ENCODE results near the gene WNK2.

The WNK2 gene

DNA sequence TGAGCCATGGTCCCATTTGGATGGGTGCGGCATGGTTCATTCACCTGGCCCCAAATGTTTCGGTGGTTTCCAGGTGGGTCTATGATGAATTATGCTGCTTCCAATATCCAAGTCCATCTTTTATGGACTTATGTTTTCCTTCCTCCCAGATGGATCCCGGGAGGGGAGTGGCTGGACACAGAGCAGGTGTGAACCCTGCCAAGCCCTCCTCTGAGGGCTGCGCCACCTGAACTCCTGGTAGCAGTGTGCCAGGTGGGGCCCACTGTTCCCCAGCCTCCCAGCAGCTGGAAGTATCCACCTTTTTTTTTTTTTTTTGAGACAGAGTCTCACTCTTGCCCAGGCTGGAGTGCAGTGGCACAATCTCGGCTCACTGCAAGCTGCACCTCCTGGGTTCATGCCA is 42.9 kb downstream of the WNK2 start:
- TF ChIP-seq EZH2 (IDR thresholded peaks at IDR 0.05) = no peak
- TF ChIP-seq POLR2AphosphoS5 (IDR thresholded peaks at IDR 0.05; ENCODE audit: borderline replicate concordance, low read depth, low read length) = no peak
- no peak for TF ChIP-seq FOXP2 (optimal IDR thresholded peaks at IDR 0.05; ENCODE audit: control extremely low read depth, extremely low read length, insufficient read depth)
- H3K9ac ChIP-seq (ENCODE audit: insufficient read length) = no peak overlapping the region
- H3K36me3 ChIP-seq (ENCODE audit: insufficient read depth, low read length) = no peaks in the 10 kb centered on the region
- H3K9me3 ChIP-seq (ENCODE audit: low read depth, low read length) = no peaks in the 10 kb centered on the region
- H3K4me3 ChIP-seq = no peak overlapping the region
- no peak overlapping the region for H3K27ac ChIP-seq
- DNase-seq (ENCODE audit: low read depth, low spot score) = no peak

- H3K9ac ChIP-seq (ENCODE audit: insufficient read length) = no peak overlapping the region
- no peaks in the 10 kb centered on the region for H3K36me3 ChIP-seq (ENCODE audit: insufficient read depth, low read length)
- H3K4me3 ChIP-seq = no peak overlapping the region
- no peaks in the 10 kb centered on the region for H3K9me3 ChIP-seq (ENCODE audit: low read depth, low read length)
- H3K27ac ChIP-seq = no peak overlapping the region
- TF ChIP-seq FOXP2 (optimal IDR thresholded peaks at IDR 0.05; ENCODE audit: control extremely low read depth, extremely low read length, insufficient read depth) (no peak), POLR2AphosphoS5 (IDR thresholded peaks at IDR 0.05; ENCODE audit: borderline replicate concordance, low read depth, low read length) (no peak), EZH2 (IDR thresholded peaks at IDR 0.05) (no peak)
- no peak for DNase-seq (ENCODE audit: low read depth, low spot score)
These were observed 44.1 kb downstream of the WNK2 start for GRCh38 chr9:93228030-93228429.

DNA sequence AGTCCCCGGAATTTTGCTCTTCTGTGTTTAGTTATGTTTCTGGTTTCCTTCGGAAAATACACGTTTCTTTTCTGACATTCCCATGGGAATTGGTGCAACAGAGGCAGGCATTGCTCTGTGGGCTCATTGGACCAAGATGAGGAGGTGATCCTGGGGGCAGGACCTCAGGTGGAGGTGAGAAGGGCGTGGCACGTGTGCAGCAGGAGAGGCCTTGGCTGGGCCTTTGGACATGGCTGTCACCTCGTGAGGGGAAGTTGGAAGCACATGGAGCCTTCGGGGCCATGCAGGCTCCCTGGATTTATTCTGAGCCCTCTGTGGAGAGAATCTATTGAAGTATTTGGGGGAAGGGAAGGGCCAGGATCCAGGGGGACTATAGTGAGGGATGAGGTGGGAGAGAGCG is 44.5 kb downstream of the WNK2 start:
- Histone ChIP-seq H3K36me3 (ENCODE audit: insufficient read depth, low read length) (no peaks in the 10 kb centered on the region), H3K27ac (no peak overlapping the region), H3K9me3 (ENCODE audit: low read depth, low read length) (no peaks in the 10 kb centered on the region), H3K9ac (ENCODE audit: insufficient read length) (no peak overlapping the region), H3K4me3 (no peak overlapping the region)
- DNase-seq (ENCODE audit: low read depth, low spot score) = no peak
- TF ChIP-seq FOXP2 (optimal IDR thresholded peaks at IDR 0.05; ENCODE audit: control extremely low read depth, extremely low read length, insufficient read depth) = no peak
- TF ChIP-seq EZH2 (IDR thresholded peaks at IDR 0.05) = no peak
- TF ChIP-seq POLR2AphosphoS5 (IDR thresholded peaks at IDR 0.05; ENCODE audit: borderline replicate concordance, low read depth, low read length) = no peak

GRCh38 chr9:93229636-93230035 is 45.7 kb downstream of the WNK2 start:
- Histone ChIP-seq H3K36me3 (ENCODE audit: insufficient read depth, low read length) (no peaks in the 10 kb centered on the region), H3K9ac (ENCODE audit: insufficient read length) (no peak overlapping the region), H3K9me3 (ENCODE audit: low read depth, low read length) (no peaks in the 10 kb centered on the region), H3K27ac (no peak overlapping the region), H3K4me3 (no peak overlapping the region)
- no peak for TF ChIP-seq FOXP2 (optimal IDR thresholded peaks at IDR 0.05; ENCODE audit: control extremely low read depth, extremely low read length, insufficient read depth)
- TF ChIP-seq POLR2AphosphoS5 (IDR thresholded peaks at IDR 0.05; ENCODE audit: borderline replicate concordance, low read depth, low read length) = no peak
- TF ChIP-seq EZH2 (IDR thresholded peaks at IDR 0.05) = no peak
- DNase-seq (ENCODE audit: low read depth, low spot score) = no peak

GRCh38 chr9:93230185-93230584 is 46.2 kb downstream of the WNK2 start:
- Histone ChIP-seq H3K4me3 (no peak overlapping the region), H3K36me3 (ENCODE audit: insufficient read depth, low read length) (no peaks in the 10 kb centered on the region), H3K9me3 (ENCODE audit: low read depth, low read length) (no peaks in the 10 kb centered on the region), H3K27ac (no peak overlapping the region), H3K9ac (ENCODE audit: insufficient read length) (no peak overlapping the region)
- no peak for TF ChIP-seq FOXP2 (optimal IDR thresholded peaks at IDR 0.05; ENCODE audit: control extremely low read depth, extremely low read length, insufficient read depth)
- no peak for TF ChIP-seq POLR2AphosphoS5 (IDR thresholded peaks at IDR 0.05; ENCODE audit: borderline replicate concordance, low read depth, low read length)
- no peak for TF ChIP-seq EZH2 (IDR thresholded peaks at IDR 0.05)
- DNase-seq (ENCODE audit: low read depth, low spot score) = no peak

DNA sequence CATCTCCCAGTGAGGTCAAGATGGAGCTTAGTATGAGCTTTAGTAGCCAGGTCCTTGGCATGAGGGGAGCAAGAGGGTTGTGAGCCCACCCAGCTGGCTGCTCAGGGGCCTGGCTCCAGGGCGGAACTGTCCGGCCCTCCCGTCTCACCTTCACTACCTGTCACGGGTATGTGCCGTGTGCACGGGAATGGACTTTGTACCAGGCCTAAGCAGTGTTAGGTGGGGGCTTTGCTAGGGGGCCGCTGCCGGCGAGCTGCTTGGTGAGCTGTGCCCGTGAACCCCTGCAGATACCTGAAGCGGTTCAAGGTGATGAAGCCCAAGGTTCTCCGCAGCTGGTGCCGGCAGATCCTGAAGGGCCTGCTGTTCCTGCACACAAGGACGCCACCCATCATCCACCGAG is 46.7 kb downstream of the WNK2 start:
- DNase-seq (ENCODE audit: low read depth, low spot score) = no peak
- Histone ChIP-seq H3K9me3 (ENCODE audit: low read depth, low read length) (no peaks in the 10 kb centered on the region), H3K9ac (ENCODE audit: insufficient read length) (no peak overlapping the region), H3K36me3 (ENCODE audit: insufficient read depth, low read length) (no peaks in the 10 kb centered on the region), H3K4me3 (no peak overlapping the region), H3K27ac (no peak overlapping the region)
- TF ChIP-seq EZH2 (IDR thresholded peaks at IDR 0.05) = no peak
- TF ChIP-seq POLR2AphosphoS5 (IDR thresholded peaks at IDR 0.05; ENCODE audit: borderline replicate concordance, low read depth, low read length) = no peak
- no peak for TF ChIP-seq FOXP2 (optimal IDR thresholded peaks at IDR 0.05; ENCODE audit: control extremely low read depth, extremely low read length, insufficient read depth)

DNA sequence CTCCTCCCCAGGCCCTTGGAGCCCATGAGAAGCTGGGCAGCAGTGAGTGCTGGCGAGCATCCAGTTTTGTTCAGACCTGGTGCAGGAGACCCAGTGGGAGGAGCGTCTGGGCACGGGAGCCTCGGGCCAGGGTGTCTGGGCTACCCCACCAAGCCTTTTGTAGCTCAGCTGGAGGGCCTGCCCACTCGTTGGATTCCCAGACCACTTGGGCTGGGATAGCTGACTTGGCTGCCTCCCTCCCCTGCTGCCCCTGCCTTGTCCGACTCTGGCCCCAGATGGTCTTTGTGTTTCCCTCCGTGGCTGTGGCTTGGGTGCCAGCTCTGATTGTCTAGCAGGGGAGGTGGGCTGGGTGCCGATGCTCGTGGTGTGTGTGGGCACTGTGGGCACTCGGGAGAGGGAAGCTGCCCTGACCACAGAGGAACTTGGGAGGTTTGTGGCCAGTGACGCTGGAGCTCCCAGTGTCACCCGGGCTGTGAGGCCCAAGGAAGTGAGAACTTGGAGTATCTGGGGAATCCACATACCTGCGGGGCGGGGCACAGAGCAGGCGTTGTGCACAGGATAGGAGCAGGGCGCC is 47.3 kb downstream of the WNK2 start:
- Histone ChIP-seq H3K9me3 (ENCODE audit: low read depth, low read length) (no peaks in the 10 kb centered on the region), H3K9ac (ENCODE audit: insufficient read length) (no peak overlapping the region), H3K36me3 (ENCODE audit: insufficient read depth, low read length) (no peaks in the 10 kb centered on the region), H3K4me3 (no peak overlapping the region), H3K27ac (no peak overlapping the region)
- no peak for DNase-seq (ENCODE audit: low read depth, low spot score)
- TF ChIP-seq EZH2 (IDR thresholded peaks at IDR 0.05) (no peak), POLR2AphosphoS5 (IDR thresholded peaks at IDR 0.05; ENCODE audit: borderline replicate concordance, low read depth, low read length) (no peak), FOXP2 (optimal IDR thresholded peaks at IDR 0.05; ENCODE audit: control extremely low read depth, extremely low read length, insufficient read depth) (no peak)

DNA sequence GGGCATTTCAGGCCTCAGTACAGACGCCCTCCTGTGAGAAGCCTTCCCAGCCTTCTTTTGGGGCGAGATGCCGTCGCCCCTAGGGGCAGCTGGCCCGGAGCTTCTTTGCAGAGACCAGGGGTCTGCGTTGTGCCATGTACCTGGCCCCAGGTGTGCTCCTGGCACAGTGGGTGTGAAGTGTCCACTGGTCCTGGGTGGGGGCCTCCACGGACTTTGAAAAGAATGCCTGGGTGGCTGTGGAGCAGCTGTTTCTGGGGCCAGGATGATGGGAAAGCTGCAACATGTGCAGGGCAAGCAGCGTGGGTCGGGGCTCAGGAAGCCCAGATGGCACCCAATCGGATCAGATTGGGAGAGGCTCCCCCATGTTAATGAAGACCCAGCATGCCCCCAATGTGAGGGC is 47.8 kb downstream of the WNK2 start:
- no peak for DNase-seq (ENCODE audit: low read depth, low spot score)
- no peak for TF ChIP-seq EZH2 (IDR thresholded peaks at IDR 0.05)
- TF ChIP-seq FOXP2 (optimal IDR thresholded peaks at IDR 0.05; ENCODE audit: control extremely low read depth, extremely low read length, insufficient read depth) = no peak
- no peak for TF ChIP-seq POLR2AphosphoS5 (IDR thresholded peaks at IDR 0.05; ENCODE audit: borderline replicate concordance, low read depth, low read length)
- Histone ChIP-seq H3K9ac (ENCODE audit: insufficient read length) (no peak overlapping the region), H3K4me3 (no peak overlapping the region), H3K27ac (no peak overlapping the region), H3K36me3 (ENCODE audit: insufficient read depth, low read length) (no peaks in the 10 kb centered on the region), H3K9me3 (ENCODE audit: low read depth, low read length) (no peaks in the 10 kb centered on the region)

- Histone ChIP-seq H3K36me3 (ENCODE audit: insufficient read depth, low read length) (no peaks in the 10 kb centered on the region), H3K9ac (ENCODE audit: insufficient read length) (no peak overlapping the region), H3K9me3 (ENCODE audit: low read depth, low read length) (no peaks in the 10 kb centered on the region), H3K27ac (peak overlapping the region; percentile 80; the same call in 1 of the 2 replicates), H3K4me3 (no peak overlapping the region)
- DNase-seq (ENCODE audit: low read depth, low spot score) = no peak
- TF ChIP-seq FOXP2 (optimal IDR thresholded peaks at IDR 0.05; ENCODE audit: control extremely low read depth, extremely low read length, insufficient read depth) = no peak
- no peak for TF ChIP-seq EZH2 (IDR thresholded peaks at IDR 0.05)
- no peak for TF ChIP-seq POLR2AphosphoS5 (IDR thresholded peaks at IDR 0.05; ENCODE audit: borderline replicate concordance, low read depth, low read length)
These were observed 48.5 kb downstream of the WNK2 start for GRCh38 chr9:93232388-93232960.
